Muscle layer of duodenum (tissue), 2 donors: ENCODE results near the gene DIP2C.
"Not testable (repeated sequence)": the region's sequence is repeated elsewhere in the genome, so short reads cannot be mapped to it uniquely, and the experiment has no call there.

Source experiments
- H3K27ac ChIP-seq: one replicate; pipeline ENCODE4 v1.7.0; 2013; ENCODE audit warnings: mild to moderate bottlenecking, low read length
- H3K27me3 ChIP-seq: one replicate; pipeline ENCODE4 v1.7.0; 2013; ENCODE audit warnings: low read depth, mild to moderate bottlenecking, control low read depth, low read length
- H3K36me3 ChIP-seq, 2 donors: one replicate each; pipeline ENCODE4 v1.7.0; 2013; ENCODE audit warnings: low read length in 2 of 2, control low read depth in 1 of 2, mild to moderate bottlenecking in 1 of 2; ENCODE audit not compliant: insufficient read depth in 2 of 2, control insufficient read depth in 1 of 2
- H3K4me1 ChIP-seq, 2 donors: one replicate each; pipeline ENCODE4 v1.7.0; 2013; ENCODE audit warnings: low read length in 2 of 2, mild to moderate bottlenecking in 2 of 2, control low read depth in 1 of 2, moderate library complexity in 1 of 2; ENCODE audit not compliant: insufficient read depth in 2 of 2, control insufficient read depth in 1 of 2
- H3K4me3 ChIP-seq, 2 donors: one replicate each; pipeline ENCODE4 v1.7.0; 2013; ENCODE audit warnings: low read length in 2 of 2, low read depth in 1 of 2, mild to moderate bottlenecking in 1 of 2
- H3K9me3 ChIP-seq, 2 donors: one replicate each; pipeline ENCODE4 v1.7.0; 2013; ENCODE audit warnings: low read length in 2 of 2, control low read depth in 1 of 2, mild to moderate bottlenecking in 1 of 2; ENCODE audit not compliant: control insufficient read depth in 1 of 2
- donor health status: healthy.

DIP2C gene

DNA sequence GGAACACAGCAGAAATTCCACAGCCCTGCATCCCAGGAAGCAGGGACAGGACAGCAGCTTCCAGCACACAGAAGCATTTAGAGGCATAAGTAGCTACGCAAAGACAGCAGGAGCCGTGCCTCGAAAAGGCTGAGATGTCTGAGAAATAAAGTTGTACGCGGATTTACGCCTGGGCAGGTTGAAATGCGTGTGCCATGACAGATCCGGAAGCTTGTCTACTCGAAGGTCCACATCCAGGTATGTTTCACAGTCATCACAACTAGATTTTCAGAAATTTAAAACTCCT is 26.1 kb downstream of the DIP2C start:
- no peaks in the 10 kb centered on the region for H3K36me3 ChIP-seq
- peaks cover 32 to 44% of the 10 kb centered on the region in 2 donors for H3K4me1 ChIP-seq
- H3K27ac ChIP-seq = peak overlapping the region; percentile 13
- H3K9me3 ChIP-seq = no peaks in the 10 kb centered on the region
- H3K27me3 ChIP-seq = no peaks in the 10 kb centered on the region
- H3K4me3 ChIP-seq = no peak overlapping the region

DNA sequence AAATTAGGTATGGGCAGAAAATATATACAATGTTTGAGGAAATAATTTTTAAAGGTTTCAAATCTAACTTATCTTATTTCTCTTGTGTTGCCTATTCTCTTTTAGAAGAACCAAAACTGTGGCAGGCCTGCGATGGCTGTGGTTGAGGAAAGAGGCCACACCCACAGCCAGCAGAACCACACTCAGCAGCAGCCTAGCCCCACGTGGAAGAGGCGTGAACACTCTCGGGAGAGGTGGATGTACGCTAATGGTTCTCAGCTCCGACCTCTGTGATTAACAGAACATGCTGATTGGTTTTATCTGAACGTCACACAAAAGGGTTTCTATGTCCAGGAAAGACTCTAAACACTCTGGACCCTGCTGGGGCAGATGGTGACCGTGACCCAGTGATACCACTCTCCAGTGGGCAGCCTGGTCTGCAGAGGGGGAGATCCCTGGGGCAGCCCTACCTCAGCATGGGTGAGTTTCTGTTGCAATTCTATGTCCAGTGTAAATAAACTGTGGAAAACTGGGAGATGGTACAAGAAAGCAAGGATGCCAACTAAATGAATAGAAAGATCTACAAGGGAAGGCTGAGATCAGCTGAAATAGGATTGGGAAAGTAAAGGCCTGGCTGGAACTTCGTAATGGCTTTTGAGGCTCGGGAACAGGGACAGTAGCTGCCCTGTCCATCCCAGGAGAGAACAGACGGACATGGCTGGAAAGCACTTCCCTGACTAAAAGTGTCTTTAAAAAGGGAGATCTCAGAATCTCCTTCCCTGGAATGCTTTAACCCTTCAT is 26.6 kb downstream of the DIP2C start:
- H3K27me3 ChIP-seq = no peaks in the 10 kb centered on the region
- H3K4me1 ChIP-seq = peaks cover 32 to 47% of the 10 kb centered on the region in 2 donors
- H3K27ac ChIP-seq = peak overlapping the region; percentile 13
- no peak overlapping the region for H3K4me3 ChIP-seq
- no peaks in the 10 kb centered on the region for H3K36me3 ChIP-seq
- no peaks in the 10 kb centered on the region for H3K9me3 ChIP-seq

DNA sequence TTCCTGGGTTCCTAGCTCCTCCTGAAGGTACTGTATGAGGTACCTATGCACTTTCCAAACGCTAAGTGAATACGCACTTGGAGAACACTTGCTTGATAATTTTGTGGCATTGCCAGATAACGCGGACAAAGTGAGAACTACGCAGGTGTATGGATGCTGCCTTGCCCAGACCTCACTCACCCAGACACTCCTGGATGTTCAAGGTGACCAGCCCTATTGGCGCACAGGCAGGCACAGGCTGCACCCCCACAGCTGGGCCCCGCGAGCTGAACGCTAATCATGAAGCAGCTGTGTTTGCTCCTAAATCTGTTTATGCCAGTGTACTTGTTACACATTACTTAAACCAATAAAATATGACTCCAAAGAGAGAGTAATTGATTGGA is 27.3 kb downstream of the DIP2C start:
- H3K9me3 ChIP-seq = no peaks in the 10 kb centered on the region
- H3K4me3 ChIP-seq = no peak overlapping the region
- no peaks in the 10 kb centered on the region for H3K36me3 ChIP-seq
- H3K4me1 ChIP-seq = peaks cover 32 to 47% of the 10 kb centered on the region in 2 donors
- H3K27me3 ChIP-seq = no peaks in the 10 kb centered on the region
- H3K27ac ChIP-seq = no peak overlapping the region

DNA sequence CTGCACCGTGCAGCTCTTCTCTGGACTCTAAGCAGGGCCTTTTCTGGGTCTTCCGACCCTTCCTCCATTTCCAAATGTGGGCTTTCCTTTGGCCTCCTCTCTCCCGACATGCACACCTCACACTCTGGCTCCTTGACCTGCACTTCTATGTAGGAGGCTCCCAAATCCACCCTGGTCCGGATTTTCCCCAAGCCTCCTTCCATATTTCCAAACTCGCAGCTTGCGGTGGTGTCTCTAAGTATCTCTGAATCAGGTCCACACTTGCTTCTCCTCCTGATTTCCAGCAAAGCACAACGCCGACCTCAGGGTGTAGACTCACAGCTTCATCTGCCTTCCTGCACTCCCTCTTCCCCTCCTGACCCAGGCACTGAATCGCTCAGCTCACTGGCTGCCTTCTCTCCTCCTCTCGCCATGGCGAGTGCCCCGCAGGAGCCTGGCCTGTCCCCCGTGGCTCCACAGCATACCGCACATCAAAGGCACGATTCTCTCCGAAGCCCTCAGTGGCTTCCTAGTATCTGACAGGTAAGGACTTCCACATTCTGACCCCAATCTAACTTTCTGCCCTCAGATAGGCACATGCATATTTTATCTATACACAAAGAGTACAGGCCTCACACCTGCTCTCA is 27.8 kb downstream of the DIP2C start:
- Histone ChIP-seq H3K27ac (peak overlapping the region; percentile 89), H3K27me3 (no peaks in the 10 kb centered on the region), H3K36me3 (no peaks in the 10 kb centered on the region), H3K4me1 (peaks cover 32 to 47% of the 10 kb centered on the region in 2 donors), H3K4me3 (no peak overlapping the region), H3K9me3 (no peaks in the 10 kb centered on the region)

DNA sequence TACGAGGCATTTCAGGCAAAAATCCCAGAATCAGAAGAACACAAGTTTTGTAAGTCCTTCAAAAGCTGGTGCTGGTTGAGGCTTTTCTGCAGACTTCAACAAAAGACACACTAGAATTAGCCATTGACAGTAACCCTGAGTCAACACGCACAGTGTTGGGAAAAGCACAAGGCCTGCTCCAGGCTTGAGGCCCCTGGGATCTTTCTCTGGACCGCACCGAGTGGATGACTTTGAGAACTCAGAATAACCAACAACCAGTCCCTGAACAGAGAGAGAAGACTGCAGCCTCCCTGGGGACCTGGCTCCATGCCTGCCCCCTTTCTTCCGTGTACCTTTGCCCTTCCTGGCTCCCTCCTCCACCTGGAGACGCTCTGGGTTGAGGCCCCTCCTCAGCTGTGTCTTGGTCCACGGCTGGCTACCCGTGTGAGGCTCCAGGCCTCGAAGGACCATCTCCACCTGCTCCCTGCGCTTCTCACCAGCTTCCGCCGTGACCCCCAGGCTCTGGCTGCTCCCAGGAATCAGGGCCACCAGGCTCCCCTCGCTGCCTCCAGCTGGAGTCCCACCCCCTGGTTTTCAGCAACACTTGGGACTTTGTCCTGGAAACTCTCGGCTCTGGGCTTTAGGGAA is 28.4 kb downstream of the DIP2C start:
- Histone ChIP-seq H3K4me1 (peaks cover 32 to 47% of the 10 kb centered on the region in 2 donors), H3K27ac (peak overlapping the region; percentile 89), H3K27me3 (no peaks in the 10 kb centered on the region), H3K4me3 (peak overlapping the region in 1 of 2 donors; percentile 26), H3K36me3 (no peaks in the 10 kb centered on the region), H3K9me3 (no peaks in the 10 kb centered on the region)

DNA sequence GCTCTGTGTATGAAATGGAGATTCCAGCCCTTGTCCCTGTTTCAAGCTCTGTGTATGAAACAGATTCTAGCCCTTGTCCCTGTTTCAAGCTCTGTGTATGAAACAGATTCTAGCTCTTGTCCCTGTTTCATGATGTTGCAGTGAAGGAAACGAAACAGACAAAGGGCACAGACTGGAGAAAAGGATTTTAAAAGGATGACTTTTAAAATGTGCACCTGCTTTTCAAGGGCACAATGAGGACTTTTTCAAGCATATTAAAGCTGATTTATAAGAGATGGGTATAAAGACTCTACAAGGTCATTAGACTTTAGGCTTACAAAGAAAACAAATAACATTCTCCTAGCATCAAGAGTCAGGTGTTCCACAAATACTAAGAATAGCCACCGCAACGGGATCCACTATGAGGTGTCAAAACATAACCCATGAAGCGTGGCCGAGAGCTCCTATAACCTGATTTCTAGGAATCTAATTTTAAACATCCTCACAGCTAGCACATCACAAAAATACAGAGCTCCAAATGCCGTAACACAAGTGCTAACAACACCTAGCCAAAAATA is 29.0 kb downstream of the DIP2C start:
- Histone ChIP-seq H3K9me3 (no peaks in the 10 kb centered on the region), H3K4me1 (peaks cover 32 to 47% of the 10 kb centered on the region in 2 donors), H3K27ac (peak overlapping the region; percentile 89), H3K36me3 (no peaks in the 10 kb centered on the region), H3K4me3 (peak overlapping the region in 1 of 2 donors; percentile 26), H3K27me3 (no peaks in the 10 kb centered on the region)

DNA sequence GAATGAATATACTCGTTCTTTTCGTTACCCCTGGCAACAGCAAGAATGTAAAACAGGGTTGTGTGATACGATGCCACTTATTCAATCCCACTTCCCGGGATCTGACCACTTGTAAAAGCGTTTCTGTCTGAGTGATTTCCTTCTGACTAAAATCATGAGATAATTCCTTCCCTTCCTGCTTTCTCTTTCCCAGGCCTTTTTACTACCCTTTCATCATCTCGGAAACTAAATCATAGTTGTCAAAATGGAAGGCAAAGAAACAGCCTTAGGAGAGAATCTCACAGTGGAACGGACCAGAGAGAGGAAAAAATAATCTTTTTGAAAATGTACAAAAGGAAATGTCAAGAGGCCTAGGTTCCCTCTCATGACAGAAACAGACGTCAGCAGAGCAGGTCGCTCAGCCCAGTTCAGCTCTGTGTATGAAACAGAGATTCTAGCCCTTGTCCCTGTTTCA is 29.8 kb downstream of the DIP2C start:
- Histone ChIP-seq H3K9me3 (no peaks in the 10 kb centered on the region), H3K4me3 (peak overlapping the region in 1 of 2 donors; percentile 2), H3K27me3 (no peaks in the 10 kb centered on the region), H3K27ac (peak overlapping the region; percentile 89), H3K4me1 (peaks cover 32 to 52% of the 10 kb centered on the region in 2 donors), H3K36me3 (no peaks in the 10 kb centered on the region)

DNA sequence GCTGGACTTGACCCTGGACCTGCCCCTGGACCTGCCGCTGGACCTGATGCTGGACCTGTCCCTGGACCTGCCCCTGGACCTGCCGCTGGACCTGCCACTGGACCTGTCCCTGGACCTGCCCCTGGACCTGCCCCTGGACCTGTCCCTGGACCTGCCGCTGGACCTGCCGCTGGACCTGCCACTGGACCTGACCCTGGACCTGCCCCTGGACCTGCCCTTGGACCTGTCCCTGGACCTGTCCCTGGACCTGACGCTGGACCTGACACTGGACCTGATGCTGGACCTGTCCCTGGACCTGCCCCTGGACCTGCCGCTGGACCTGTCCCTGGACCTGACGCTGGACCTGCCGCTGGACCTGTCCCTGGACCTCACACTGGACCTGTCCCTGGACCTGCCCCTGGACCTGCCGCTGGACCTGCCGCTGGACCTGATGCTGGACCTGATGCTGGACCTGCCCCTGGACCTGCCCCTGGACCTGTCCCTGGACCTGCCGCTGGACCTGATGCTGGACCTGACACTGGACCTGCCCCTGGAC is 31.6 kb downstream of the DIP2C start:
- H3K4me1 ChIP-seq = peaks cover 32 to 49% of the 10 kb centered on the region in 2 donors
- H3K4me3 ChIP-seq, H3K27ac ChIP-seq, H3K27me3 ChIP-seq, H3K36me3 ChIP-seq, H3K9me3 ChIP-seq: not testable (repeated sequence)

DNA sequence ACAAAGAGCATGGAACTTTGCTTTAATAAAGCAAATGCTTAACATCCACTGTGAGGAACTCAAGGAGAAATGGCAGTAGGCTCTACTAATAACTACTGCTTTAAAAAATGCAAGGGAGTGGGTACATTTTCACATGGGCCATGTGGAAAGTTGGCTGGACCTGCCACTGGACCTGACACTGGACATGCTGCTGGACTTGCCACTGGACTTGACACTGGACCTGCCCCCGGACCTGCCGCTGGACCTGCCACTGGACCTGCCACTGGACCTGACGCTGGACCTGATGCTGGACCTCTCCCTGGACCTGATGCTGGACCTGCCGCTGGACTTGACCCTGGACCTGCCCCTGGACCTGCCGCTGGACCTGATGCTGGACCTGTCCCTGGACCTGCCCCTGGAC is 32.6 kb downstream of the DIP2C start:
- Histone ChIP-seq H3K27ac (no peak overlapping the region), H3K4me1 (peaks cover 28 to 42% of the 10 kb centered on the region in 2 donors), H3K36me3 (no peaks in the 10 kb centered on the region), H3K27me3 (no peaks in the 10 kb centered on the region), H3K4me3 (no peak overlapping the region), H3K9me3 (no peaks in the 10 kb centered on the region)

DNA sequence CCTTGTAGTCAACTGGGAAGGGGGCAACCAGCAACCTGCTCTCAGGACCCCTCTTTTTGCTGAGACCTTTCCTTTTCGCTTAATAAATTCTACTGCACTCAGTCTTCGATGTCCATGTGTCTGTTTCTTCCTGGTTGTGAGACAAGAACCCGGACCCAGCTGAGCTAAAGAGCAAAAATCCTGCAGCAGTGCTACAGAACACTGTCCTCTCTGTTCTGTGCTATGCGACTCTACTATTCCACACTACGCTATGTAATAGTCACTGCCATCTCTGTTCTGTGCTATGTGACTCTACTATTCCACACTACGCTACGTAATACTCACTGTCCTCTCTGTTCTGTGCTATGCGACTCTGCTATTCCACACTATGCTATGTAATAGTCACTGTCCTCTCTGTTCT is 34.3 kb downstream of the DIP2C start:
- Histone ChIP-seq H3K4me3 (no peak overlapping the region), H3K9me3 (no peaks in the 10 kb centered on the region), H3K36me3 (no peaks in the 10 kb centered on the region), H3K4me1 (peaks cover 15 to 39% of the 10 kb centered on the region in 2 donors), H3K27me3 (no peaks in the 10 kb centered on the region), H3K27ac (peak overlapping the region; percentile 36)

DNA sequence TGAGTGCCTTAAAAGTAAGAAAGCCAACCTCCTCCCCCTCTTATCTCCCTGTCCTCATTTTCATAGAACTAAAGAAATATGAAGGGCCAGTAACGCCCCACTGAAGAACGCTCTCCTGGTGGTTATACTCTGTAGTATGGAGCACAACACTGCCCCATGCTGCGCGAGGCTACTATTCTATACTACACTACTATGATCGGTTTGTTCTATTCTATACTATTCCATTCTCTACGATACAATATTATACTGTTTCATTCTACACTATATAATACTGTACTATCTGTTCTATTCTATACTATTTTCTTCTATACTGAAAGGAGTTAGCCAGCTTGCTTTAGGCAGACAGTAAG is 34.8 kb downstream of the DIP2C start:
- peaks cover 13 to 44% of the 10 kb centered on the region in 2 donors for H3K4me1 ChIP-seq
- H3K27me3 ChIP-seq = no peaks in the 10 kb centered on the region
- H3K4me3 ChIP-seq = no peak overlapping the region
- no peaks in the 10 kb centered on the region for H3K36me3 ChIP-seq
- no peaks in the 10 kb centered on the region for H3K9me3 ChIP-seq
- peak overlapping the region; percentile 36 for H3K27ac ChIP-seq
